T-cell (primary cell): ENCODE results near the gene CDH4. TPM values are rescaled to one million over a fixed set of nuclear protein-coding genes. Genes with fewer than 3 reads are reported as not detected.

Experiments used
- ATAC-seq, 4 experiments: fragments of 200-7000 bp in 3 of 4; fragments of 150-1000 bp in 1 of 4; cut with Tn5 transposase; replicated peaks in 1 of 4; 1 replicate in 3 of 4; 2 replicates in 1 of 4; pipeline ENCODE4 v1.10.0; 2021; ENCODE audit warnings: moderate library complexity in 3 of 4, mild to moderate bottlenecking in 2 of 4, moderate number of reproducible peaks in 1 of 4
- CTCF ChIA-PET, 2 donors: fragments of 300-600 bp; sonication (Branson Sonifier 250); formaldehyde crosslinking; loops; one replicate each; lab custom pipeline; 2022; ENCODE audit warnings: antibody characterized with exemption in 2 of 2; lab: Charles Lee
- POLR2A ChIA-PET, 2 donors: fragments of 300-600 bp; sonication (Branson Sonifier 250); formaldehyde crosslinking; loops; one replicate each; lab custom pipeline; 2022; ENCODE audit warnings: antibody characterized with exemption in 2 of 2; lab: Charles Lee
- DNase-seq, 35 experiments: peaks; one replicate each; pipeline versions ENCODE4 v3.0.0 to v3.0.0-alpha.2; 2013 to 2023
- H3K27ac ChIP-seq: one replicate; pipeline ENCODE4 v1.5.1; 2013; ENCODE audit warnings: low read length
- H3K27me3 ChIP-seq, 2 experiments: replicated peaks in 1 of 2; 1 replicate in 1 of 2; 2 replicates in 1 of 2; pipeline versions ENCODE4 v1.6.1 to v1.7.0; 2013; ENCODE audit warnings: low read length in 1 of 2, mixed read lengths in 1 of 2; ENCODE audit not compliant: control insufficient read depth in 2 of 2, insufficient read depth in 2 of 2; ENCODE audit errors: extremely low read depth in 1 of 2
- H3K36me3 ChIP-seq, 2 donors: 1 replicate in 1 of 2; 2 replicates in 1 of 2; pipeline versions ENCODE4 v1.6.1 to v1.7.0; 2013; ENCODE audit warnings: low read length in 1 of 2; ENCODE audit not compliant: control insufficient read depth in 2 of 2, insufficient read depth in 1 of 2; ENCODE audit errors: extremely low read depth in 1 of 2
- H3K4me1 ChIP-seq, 2 experiments: 1 replicate in 1 of 2; 2 replicates in 1 of 2; pipeline versions ENCODE4 v1.6.1 to v1.7.0; 2013; ENCODE audit warnings: low read length in 2 of 2, mixed read lengths in 1 of 2; ENCODE audit not compliant: insufficient read depth in 2 of 2, control insufficient read depth in 1 of 2; ENCODE audit errors: extremely low read depth in 1 of 2
- H3K4me3 ChIP-seq, 2 donors: 1 replicate in 1 of 2; 2 replicates in 1 of 2; pipeline versions ENCODE4 v1.5.1 to v1.7.0; 2013; ENCODE audit warnings: mild to moderate bottlenecking in 2 of 2, low read length in 1 of 2, moderate library complexity in 1 of 2; ENCODE audit not compliant: control insufficient read depth in 1 of 2; ENCODE audit errors: extremely low read depth in 1 of 2
- H3K9me3 ChIP-seq: 2 replicates; pipeline ENCODE4 v1.7.0; 2013
- H3K27ac Mint-ChIP-seq, 2 donors: one replicate each; pipeline ENCODE4 v1.8.0; 2020 to 2021; ENCODE audit warnings: mild to moderate bottlenecking in 2 of 2, mixed read lengths in 2 of 2
- H3K27me3 Mint-ChIP-seq, 2 donors: one replicate each; pipeline ENCODE4 v1.8.0; 2021 to 2022; ENCODE audit warnings: mixed read lengths in 2 of 2
- H3K36me3 Mint-ChIP-seq: one replicate; pipeline ENCODE4 v1.8.0; 2021; ENCODE audit warnings: mixed read lengths
- H3K4me1 Mint-ChIP-seq, 3 donors: one replicate each; pipeline ENCODE4 v1.8.0; 2020 to 2022; ENCODE audit warnings: mixed read lengths in 3 of 3, mild to moderate bottlenecking in 1 of 3
- H3K4me3 Mint-ChIP-seq, 3 donors: one replicate each; pipeline ENCODE4 v1.8.0; 2020 to 2022; ENCODE audit warnings: mild to moderate bottlenecking in 3 of 3, mixed read lengths in 3 of 3, moderate library complexity in 3 of 3
- H3K9me3 Mint-ChIP-seq, 3 donors: one replicate each; pipeline ENCODE4 v1.8.0; 2020 to 2022; ENCODE audit warnings: mixed read lengths in 3 of 3
- WGBS: methylation state at CpG from one replicate; pipeline ENCODE4 v1.1.5; 2013; ENCODE audit warnings: missing lambda C conversion rate; ENCODE audit not compliant: insufficient coverage; 5-methylcytosine and 5-hydroxymethylcytosine counted together
- total RNA-seq, 35 experiments: library from RNA in 6 of 35; stranded (reverse) in 6 of 35; fragments of 120-200 nt in 1 of 35; gene quantifications; one replicate each; pipeline versions ENCODE4 v1.2.1 to v1.2.4 and lab custom pipeline; 2013 to 2026

The CDH4 gene
- total RNA-seq, 5 donors from 2014 or later (not counting 1 experiment from before 2014, with no cell fraction given): 0.06 to 0.64 (median 0.14) TPM

DNA sequence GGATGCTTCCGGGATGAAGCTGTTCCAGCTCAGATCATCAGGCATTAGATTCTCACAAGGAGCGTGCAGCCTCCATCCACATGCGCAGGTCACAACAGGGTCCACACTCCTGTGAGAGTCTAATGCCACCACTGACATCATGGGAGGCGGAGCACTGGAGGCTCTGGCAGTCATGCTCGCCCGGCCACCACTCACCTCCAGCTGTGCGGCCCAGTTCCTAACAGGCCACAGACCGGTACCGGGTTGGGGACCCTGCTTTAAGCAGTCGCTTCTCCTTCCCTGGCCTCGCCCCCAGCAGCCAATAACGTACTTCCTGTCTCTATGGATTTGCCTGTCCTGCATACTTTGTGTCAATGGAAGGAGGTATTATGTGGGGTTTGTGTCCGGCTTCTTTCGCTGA lies 576.8 kb downstream of the CDH4 start:
- 86% methylated on average over 14 of the region's 14 CpGs for WGBS

DNA sequence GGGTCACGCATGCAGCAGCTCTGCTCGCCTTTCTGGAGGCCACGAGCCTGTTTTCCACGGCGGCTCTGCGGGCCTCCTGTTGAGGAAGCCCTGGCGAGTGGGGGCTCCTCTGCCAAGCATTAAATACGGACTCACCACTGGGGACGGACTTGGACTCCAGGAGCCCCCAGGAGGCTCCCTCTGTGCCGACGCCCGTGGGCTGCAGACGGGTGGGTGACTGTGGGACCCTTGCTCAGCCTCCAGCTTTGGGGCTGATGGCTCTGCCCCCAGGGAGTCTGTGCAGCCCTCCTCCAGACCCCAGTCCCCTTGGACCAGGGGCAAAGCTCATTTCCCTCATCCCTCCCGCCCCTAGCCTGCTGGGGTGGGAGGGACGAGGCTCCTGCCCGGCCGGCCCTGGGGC lies 577.5 kb downstream of the CDH4 start:
- no peak overlapping the region for H3K4me3 Mint-ChIP-seq
- no peak overlapping the region for H3K27ac ChIP-seq
- H3K27me3 Mint-ChIP-seq: peaks cover 9 to 14% of the 10 kb centered on the region in 2 donors
- H3K36me3 ChIP-seq: no peaks in the 10 kb centered on the region
- no peaks in the 10 kb centered on the region for H3K4me1 ChIP-seq
- ChIA-PET CTCF (no interaction called here), POLR2A (no interaction called here)
- H3K9me3 Mint-ChIP-seq: no peaks in the 10 kb centered on the region
- H3K9me3 ChIP-seq: no peaks in the 10 kb centered on the region
- DNase-seq (no peak), ATAC-seq (no peak)
- no peak overlapping the region for H3K27ac Mint-ChIP-seq
- H3K4me1 Mint-ChIP-seq: no peaks in the 10 kb centered on the region
- 91% methylated on average over 10 of the region's 17 CpGs for WGBS
- H3K4me3 ChIP-seq: no peak overlapping the region
- no peaks in the 10 kb centered on the region for H3K36me3 Mint-ChIP-seq
- H3K27me3 ChIP-seq: peaks cover 0 to 27% of the 10 kb centered on the region in 2 experiments

More for the DNA sequence above, 576.8 kb downstream of the CDH4 start:
- Mint-ChIP-seq H3K36me3 (no peaks in the 10 kb centered on the region), H3K27me3 (peaks cover 9 to 14% of the 10 kb centered on the region in 2 donors), H3K4me1 (no peaks in the 10 kb centered on the region), H3K4me3 (no peak overlapping the region), H3K27ac (no peak overlapping the region), H3K9me3 (no peaks in the 10 kb centered on the region)
- no peak for ATAC-seq
- H3K4me3 ChIP-seq: no peak overlapping the region
- no peaks in the 10 kb centered on the region for H3K4me1 ChIP-seq
- ChIA-PET POLR2A (no interaction called here), CTCF (no interaction called here)
- H3K27me3 ChIP-seq: peaks cover 0 to 27% of the 10 kb centered on the region in 2 experiments
- no peak overlapping the region for H3K27ac ChIP-seq
- no peaks in the 10 kb centered on the region for H3K36me3 ChIP-seq
- no peak for DNase-seq
- H3K9me3 ChIP-seq: no peaks in the 10 kb centered on the region

DNA sequence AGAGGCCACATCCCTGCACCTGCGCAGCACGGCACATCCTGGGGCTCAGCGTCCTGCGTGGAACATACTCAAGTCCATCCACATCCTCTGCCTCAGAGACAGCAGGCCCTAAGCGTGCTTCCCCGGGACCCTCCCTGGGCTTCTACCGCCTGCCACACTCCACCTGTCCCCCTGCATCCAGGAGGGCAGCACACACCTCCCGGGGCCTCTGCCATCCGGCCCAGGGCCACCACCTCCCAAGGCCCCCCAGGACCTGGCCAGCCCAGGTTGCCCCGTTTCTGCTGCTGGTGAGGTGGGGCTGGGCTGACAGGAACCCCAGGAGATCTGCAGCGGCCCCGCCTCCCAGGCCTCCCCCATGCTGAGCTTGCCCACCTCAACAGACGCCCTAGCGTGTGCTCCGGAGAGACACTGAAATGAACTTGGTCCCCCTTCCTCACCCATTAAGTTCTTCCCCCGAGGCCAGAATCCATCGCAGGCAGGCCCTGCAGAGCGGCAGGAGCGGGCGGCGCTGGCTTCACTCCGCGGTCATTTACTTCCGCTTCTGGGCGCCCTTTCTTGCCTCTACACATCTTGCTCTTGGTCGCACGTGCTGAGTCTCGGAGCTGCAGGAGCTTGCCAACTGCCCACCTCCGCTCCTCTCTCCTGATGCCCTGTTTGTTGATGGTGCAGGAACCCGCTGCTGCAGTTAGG lies 578.3 kb downstream of the CDH4 start:
- no peak overlapping the region for H3K4me3 ChIP-seq
- peaks cover 9 to 14% of the 10 kb centered on the region in 2 donors for H3K27me3 Mint-ChIP-seq
- no peaks in the 10 kb centered on the region for H3K36me3 ChIP-seq
- ATAC-seq (no peak), DNase-seq (no peak)
- WGBS: 79% methylated on average over 24 of the region's 30 CpGs
- H3K9me3 Mint-ChIP-seq: no peaks in the 10 kb centered on the region
- peaks cover 0 to 27% of the 10 kb centered on the region in 2 experiments for H3K27me3 ChIP-seq
- H3K9me3 ChIP-seq: no peaks in the 10 kb centered on the region
- no peaks in the 10 kb centered on the region for H3K36me3 Mint-ChIP-seq
- H3K4me3 Mint-ChIP-seq: no peak overlapping the region
- ChIA-PET POLR2A (no interaction called here), CTCF (no interaction called here)
- no peak overlapping the region for H3K27ac ChIP-seq
- no peaks in the 10 kb centered on the region for H3K4me1 Mint-ChIP-seq
- no peak overlapping the region for H3K27ac Mint-ChIP-seq
- H3K4me1 ChIP-seq: no peaks in the 10 kb centered on the region

DNA sequence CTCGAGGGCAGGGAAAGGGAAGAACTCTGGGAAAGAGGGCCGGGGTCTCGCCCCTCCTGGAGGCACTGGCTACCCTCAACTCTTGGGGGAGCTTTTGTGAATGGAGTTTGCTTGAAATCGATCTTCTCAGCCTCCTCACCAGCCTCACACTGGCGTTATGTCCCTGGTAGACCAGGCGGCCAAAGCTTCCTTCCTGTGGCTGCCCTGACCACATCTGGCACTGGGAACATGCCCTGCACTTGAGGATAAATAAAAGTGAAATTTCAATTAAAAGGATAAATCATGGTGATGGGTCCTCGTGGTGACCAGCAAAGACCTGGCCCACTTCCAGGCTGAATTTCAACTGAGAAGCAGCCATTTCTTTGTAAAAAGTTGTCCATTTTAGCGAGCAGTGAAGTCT lies 578.9 kb downstream of the CDH4 start:
- H3K4me3 ChIP-seq: no peak overlapping the region
- no peak for ATAC-seq
- 39% methylated on average over 4 of the region's 8 CpGs for WGBS
- no peaks in the 10 kb centered on the region for H3K4me1 ChIP-seq
- no peaks in the 10 kb centered on the region for H3K36me3 Mint-ChIP-seq
- no peaks in the 10 kb centered on the region for H3K4me1 Mint-ChIP-seq
- H3K9me3 Mint-ChIP-seq: no peaks in the 10 kb centered on the region
- H3K36me3 ChIP-seq: no peaks in the 10 kb centered on the region
- peaks cover 0 to 27% of the 10 kb centered on the region in 2 experiments for H3K27me3 ChIP-seq
- no peak overlapping the region for H3K27ac ChIP-seq
- DNase-seq: no peak
- ChIA-PET POLR2A (no interaction called here), CTCF (no interaction called here)
- no peak overlapping the region for H3K4me3 Mint-ChIP-seq
- H3K27me3 Mint-ChIP-seq: peaks cover 9 to 11% of the 10 kb centered on the region in 2 donors
- no peaks in the 10 kb centered on the region for H3K9me3 ChIP-seq
- H3K27ac Mint-ChIP-seq: no peak overlapping the region

DNA sequence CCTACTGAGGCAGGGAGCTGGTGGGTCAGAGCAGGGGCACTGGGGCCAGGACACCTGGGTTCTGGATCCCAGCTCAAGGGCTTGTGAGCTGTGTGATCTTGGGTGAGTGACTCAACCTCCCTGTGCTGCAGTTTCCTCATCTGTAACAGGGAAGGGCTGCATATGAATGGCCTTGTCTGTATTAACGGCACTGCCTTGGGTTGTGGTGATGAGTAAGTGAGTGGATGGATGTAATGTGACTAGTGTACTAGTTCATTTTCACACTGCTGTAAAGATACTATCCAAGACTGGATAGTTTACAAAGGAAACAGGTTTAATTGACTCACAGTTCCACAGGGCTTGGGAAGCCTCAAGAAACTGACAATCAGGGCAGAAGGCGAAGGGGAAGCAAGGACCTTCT lies 580.1 kb downstream of the CDH4 start:
- peaks cover 9 to 11% of the 10 kb centered on the region in 2 donors for H3K27me3 Mint-ChIP-seq
- H3K4me1 Mint-ChIP-seq: no peaks in the 10 kb centered on the region
- no peaks in the 10 kb centered on the region for H3K4me1 ChIP-seq
- no peak overlapping the region for H3K4me3 Mint-ChIP-seq
- H3K4me3 ChIP-seq: no peak overlapping the region
- H3K9me3 Mint-ChIP-seq: no peaks in the 10 kb centered on the region
- peaks cover 0 to 27% of the 10 kb centered on the region in 2 experiments for H3K27me3 ChIP-seq
- ChIA-PET POLR2A (no interaction called here), CTCF (no interaction called here)
- H3K9me3 ChIP-seq: no peaks in the 10 kb centered on the region
- DNase-seq (no peak), ATAC-seq (no peak)
- 60% methylated on average over 1 of the region's 2 CpGs for WGBS
- H3K27ac Mint-ChIP-seq: no peak overlapping the region
- H3K36me3 ChIP-seq: no peaks in the 10 kb centered on the region
- no peaks in the 10 kb centered on the region for H3K36me3 Mint-ChIP-seq
- no peak overlapping the region for H3K27ac ChIP-seq

DNA sequence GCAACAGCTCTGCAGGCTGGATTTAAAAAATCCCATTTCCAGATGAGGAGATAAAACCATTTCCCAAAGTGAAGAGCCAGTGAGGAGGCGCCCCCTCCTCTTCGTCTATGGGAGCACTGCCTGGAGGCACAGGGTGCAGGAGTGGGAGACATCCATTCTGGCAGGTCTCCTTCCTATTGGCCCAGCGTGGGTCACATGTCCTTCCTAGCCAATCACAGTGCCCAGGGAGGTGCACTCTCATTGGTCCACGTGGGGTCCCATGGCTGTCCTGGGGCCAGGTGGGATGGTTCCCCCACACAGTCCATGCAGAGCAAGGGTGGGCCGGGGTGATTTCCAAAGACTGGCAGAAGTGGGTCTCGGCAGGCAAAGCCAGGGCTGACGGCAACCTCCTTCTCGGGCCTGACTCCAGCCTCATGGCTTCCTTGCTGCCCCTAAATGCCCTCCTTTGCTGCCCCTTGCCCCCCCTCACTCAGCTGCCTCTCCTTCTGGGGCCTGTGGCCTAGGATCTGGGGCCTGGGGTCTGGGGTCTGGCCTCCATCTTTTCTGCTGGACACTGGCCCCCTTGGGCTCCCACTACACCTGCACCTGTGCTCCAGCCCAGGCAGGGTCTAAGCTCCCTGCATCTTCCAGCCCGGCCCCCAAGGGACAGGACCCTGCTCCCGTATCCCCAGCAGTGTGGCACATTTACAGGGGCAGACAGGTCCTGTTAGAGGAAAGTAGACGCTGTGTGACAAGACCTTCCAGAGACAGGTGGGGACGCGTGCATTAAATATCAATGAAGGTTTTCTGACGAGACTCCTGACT lies 581.9 kb downstream of the CDH4 start:
- whole genome bisulfite sequencing: 76% methylated on average over 11 of the region's 14 CpGs
- no peak overlapping the region for H3K27ac Mint-ChIP-seq
- ATAC-seq (no peak), DNase-seq (no peak)
- H3K27ac ChIP-seq: no peak overlapping the region
- H3K9me3 Mint-ChIP-seq: no peaks in the 10 kb centered on the region
- POLR2A ChIA-PET: no interaction called here
- CTCF ChIA-PET: no interaction called here
- peaks cover 0 to 27% of the 10 kb centered on the region in 2 experiments for H3K27me3 ChIP-seq
- H3K27me3 Mint-ChIP-seq: peaks cover 6 to 9% of the 10 kb centered on the region in 2 donors
- H3K4me1 ChIP-seq: no peaks in the 10 kb centered on the region
- H3K36me3 Mint-ChIP-seq: no peaks in the 10 kb centered on the region
- H3K4me1 Mint-ChIP-seq: no peaks in the 10 kb centered on the region
- H3K4me3 ChIP-seq: no peak overlapping the region
- H3K4me3 Mint-ChIP-seq: no peak overlapping the region
- no peaks in the 10 kb centered on the region for H3K9me3 ChIP-seq
- no peaks in the 10 kb centered on the region for H3K36me3 ChIP-seq
